GM21447 (cell line): ENCODE measurements around the gene GPX2.

Experiments used
- ATAC-seq: cut with Tn5 transposase; IDR thresholded peaks from one replicate; pipeline ENCODE4 v1.9.1; 2021; ENCODE audit not compliant: unreplicated experiment

GPX2 gene

DNA sequence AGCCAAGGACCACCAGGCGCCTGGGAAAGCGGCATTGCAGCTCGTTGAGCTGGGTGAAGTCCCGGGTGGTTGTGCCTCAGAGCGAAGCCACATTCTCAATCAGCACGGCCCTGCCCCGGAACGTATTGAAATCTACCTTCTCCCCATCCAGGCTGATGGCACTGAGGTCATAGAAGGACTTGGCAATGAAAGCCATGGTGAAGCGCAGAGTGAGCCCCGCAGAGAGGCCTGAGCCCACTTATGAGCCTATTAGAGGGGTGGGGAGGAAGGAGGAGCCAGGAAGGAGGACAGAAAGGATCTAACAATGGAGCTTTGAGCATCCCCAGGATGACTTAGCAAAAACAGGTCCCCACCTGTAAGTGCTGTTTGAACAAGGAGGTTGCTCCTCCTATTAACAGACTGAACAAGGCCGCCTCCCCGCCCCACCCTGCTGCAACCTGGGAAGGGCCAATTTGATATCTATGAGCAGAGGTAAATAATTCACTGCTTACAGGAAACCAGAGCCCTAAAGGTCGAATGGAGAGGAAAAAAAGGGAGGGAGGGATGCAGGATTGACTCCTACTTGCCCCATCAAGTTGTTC is at the start of gene GPX2:
Gene GPX2 (minus strand): TSS at position 215 of the 581 bp plus-strand sequence. CDS start 19 bp downstream, at position 196.
- ATAC-seq = no peak

GRCh38 chr14:64990939-64991338 is 48.4 kb upstream of the GPX2 start:
- ATAC-seq = no peak

DNA sequence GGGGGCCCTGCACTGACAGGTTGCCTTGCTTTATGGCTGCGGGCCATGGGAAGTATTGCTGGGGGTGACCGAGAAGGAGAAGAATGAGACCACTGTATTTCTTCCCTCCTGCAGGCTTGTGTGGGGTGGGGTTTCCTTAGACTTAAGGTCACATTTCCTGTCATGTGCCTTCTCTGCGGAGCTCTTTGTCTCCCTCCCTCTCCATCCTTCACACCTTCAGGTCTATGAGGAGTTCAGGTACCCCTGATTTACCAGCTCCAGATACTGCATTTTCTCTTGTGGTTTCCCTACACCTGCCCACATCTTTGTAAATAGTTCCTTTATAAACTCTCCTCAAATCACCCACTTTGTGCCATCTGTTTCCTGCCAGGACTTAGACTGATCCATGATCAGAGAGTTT is 47.8 kb upstream of the GPX2 start:
- ATAC-seq = no peak

DNA sequence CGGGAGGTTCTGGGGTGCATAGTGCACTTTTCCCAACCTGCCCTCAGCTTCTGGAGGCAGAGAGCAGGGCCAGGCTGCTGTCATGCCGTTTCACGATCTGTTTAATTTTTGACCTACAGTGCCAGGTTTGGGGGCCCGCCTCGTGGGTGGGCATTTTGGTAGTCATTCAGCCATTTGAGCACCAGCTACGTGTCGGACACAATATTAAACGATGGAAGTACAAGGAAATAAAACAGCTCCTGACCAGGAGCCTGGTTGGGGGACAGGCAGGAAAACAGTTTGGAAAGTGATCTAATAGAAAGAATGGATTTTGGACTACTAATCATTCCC is 44.9 kb upstream of the GPX2 start:
- ATAC-seq = no peak

- ATAC-seq = peak; percentile 88
Observed at GRCh38 chr14:64986648-64987437, 44.3 kb upstream of the GPX2 start, which contains the start of gene FNTB. TSS of gene FNTB (plus strand) at chr14:64986895. CDS start at chr14:64986954, 59 bp downstream.

DNA sequence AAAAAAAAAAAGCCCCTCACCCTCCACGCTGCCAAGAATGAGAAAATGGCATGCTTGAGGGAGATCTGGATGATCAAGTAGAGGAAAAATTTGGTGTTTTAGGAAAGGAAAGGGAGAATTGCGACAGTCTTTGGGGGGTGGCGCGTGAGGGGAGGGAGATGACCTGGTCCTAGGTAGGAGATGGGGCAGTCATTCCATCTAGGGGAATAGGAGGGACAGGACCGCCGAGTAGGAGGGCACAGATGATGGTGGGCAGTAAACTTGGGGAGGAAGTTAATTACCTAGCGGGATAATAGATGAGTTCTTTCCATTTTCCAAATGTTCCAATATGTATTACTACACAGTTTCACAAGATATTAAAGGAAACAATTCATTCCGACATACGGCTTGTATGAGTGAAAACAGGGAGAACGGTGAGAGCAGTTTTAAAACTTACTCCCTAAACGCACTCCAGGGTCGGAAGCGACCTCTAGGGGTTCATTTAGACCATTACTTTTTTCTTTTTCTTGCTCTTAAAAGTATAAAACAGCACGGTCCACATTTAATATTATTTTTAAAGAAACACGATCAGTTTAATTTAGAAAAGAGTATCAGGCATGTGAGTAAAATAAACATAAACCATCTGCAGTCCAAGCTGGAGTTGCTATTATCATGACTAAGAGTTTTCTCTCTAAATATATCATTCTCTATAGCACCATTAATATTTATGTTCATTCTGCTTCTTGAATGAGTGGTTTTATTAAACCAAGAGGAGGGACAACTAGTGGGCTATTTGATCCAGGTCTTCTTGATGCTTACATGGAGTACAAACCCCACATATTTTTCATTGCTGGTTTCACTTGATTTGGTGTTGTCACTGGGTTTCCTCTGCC is 41.1 kb upstream of the GPX2 start:
- ATAC-seq = no peak

GRCh38 chr14:64979336-64980074 is 37.0 kb upstream of the GPX2 start:
- ATAC-seq = no peak

DNA sequence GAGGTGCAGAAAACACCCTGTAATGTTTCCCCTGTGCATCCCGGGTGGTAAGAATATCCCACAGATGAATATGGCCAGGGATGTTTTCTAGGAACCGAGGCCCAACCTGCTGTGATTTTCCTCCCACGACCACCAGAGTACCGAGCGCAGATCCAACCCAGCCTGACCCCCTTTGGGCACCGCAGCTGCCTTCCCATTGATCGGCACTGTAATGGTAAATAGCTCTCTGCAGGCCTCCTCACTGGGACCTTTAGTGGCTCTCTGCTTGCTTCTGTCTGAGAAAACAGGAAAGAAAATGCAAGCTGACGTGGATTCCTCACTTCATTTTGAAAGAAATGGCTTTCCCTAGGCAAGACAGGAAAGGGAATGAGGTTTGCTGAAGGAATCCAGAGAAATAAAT is 32.0 kb upstream of the GPX2 start:
- no peak for ATAC-seq

GRCh38 chr14:64973826-64974225 is 31.3 kb upstream of the GPX2 start:
- no peak for ATAC-seq

DNA sequence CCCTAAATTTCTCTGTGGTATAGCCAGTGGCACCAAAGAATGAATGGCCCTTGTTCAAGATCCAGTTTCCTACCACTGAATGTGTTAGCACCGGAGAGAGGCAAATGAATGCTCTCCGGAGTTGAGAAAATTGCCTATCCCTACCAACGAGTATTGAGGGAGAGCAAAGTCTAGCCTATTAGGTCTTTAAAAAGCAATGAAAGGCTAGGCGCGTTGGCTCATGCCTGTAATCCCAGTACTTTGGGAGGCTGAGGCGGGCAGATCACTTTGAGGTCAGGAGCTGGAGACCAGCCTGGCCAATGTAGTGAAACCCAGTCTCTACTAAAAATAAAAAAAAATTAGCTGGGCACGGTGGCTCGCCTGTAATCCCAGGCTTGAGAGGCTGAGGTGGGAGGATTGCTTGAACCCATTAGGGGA is 30.5 kb upstream of the GPX2 start:
- no peak for ATAC-seq

DNA sequence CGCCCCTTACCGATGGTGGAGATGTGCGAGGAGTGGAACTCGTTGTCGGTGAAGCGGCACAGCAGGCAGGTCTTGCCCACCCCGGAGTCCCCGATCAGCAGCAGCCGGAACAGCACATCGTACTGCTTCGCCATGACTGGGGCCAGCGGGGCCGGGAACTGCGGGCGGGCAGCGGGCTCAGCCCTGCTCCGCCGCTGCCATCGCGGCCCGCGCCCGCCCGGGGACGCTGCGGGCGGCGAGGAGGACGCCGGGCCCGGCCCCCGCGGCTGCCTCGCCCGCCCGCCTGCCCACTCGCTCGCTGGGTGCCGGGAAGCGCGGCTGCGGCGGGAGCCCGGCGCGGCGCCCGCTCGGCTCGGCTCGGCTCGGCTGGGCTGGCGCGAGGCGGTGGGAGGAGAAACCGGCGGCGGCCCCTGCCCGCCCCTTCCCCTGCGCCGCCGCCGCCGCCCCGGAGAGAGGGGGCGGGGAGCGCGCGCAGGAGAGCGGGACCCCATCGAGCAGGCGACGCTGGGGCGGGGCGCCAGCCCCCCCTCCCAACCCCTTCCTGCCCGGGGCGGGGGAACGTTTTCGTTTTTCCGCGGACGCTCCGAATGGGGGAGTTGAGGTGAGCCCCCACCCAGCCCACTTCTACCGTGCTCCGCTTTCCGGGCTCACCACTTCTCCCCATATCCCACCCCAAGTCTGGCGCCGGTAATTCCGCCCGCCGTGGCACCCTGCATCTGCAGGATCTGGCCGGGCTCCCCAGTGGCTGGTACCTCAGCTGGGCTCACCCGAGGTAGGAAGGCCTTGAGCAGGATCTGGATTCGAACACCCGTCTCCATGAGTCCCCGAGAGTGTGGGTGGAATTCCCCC is 29.6 kb upstream of the GPX2 start, which contains the start of gene RAB15:
Gene RAB15 (minus strand): TSS at position 394 of the 849 bp plus-strand sequence. CDS start 260 bp downstream, at position 134.
- no peak for ATAC-seq

- ATAC-seq = no peak
Observed at GRCh38 chr14:64971491-64971942, 29.0 kb upstream of the GPX2 start.

GRCh38 chr14:64970776-64971477 is 28.4 kb upstream of the GPX2 start:
- no peak for ATAC-seq

DNA sequence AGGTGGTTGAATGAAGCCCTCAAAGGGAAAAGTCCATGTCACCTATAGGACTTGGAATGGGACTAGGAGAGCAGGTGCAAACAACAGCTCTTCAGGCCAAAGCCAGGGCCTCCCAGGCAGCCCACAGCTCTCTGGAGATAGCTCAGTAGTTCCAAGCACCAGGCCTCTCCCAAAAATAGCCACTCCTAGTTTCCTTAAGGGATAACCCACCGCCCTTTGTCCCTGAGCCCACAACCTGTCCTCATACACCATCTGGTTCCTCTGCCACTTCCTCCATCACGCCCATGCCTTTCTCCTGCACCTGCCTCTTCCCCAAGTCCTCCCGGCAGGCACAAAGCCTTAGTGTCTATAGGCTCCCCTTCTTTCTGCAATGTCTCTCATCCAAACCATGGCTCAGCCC is 27.5 kb upstream of the GPX2 start:
- no peak for ATAC-seq

DNA sequence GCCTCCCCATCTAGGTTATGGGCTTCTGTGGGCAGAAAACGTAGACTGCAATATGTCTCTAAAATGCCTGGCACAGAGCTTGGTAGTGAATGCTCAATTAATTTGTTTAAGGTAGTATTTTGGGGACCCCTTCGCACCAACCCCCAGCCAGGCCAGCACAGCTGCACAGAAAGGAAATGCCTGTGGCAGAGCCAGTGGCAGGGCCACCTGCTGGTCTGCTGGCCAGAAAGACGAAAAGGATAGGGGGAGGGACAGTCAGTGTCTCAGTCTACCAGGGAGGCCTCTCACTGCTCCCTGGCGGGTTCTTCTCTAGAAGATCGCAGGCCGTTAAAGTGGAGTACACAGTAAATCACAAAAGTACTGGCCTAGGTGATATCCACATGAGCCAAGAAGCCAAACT is 26.1 kb upstream of the GPX2 start:
- no peak for ATAC-seq

- no peak for ATAC-seq
Observed at GRCh38 chr14:64968167-64968566, 25.6 kb upstream of the GPX2 start.

GRCh38 chr14:64966976-64967375 is 24.4 kb upstream of the GPX2 start:
- no peak for ATAC-seq

- ATAC-seq = no peak
Observed at GRCh38 chr14:64965356-64966000, 22.9 kb upstream of the GPX2 start.

GRCh38 chr14:64963611-64964010 is 21.1 kb upstream of the GPX2 start:
- ATAC-seq = no peak
